Measurements from ENCODE around the gene TMEM214. TPM values are rescaled to one million over a fixed set of nuclear protein-coding genes. Genes with fewer than 3 reads are reported as not detected.

The TMEM214 gene
- total and polyA plus RNA-seq, 2 of the 8 experiments (the other 6 are each of a cell fraction or from before 2014, with no cell fraction given), result 49.7 to 71.0 TPM

- Histone ChIP-seq H3K36me3 (ENCODE audit: control insufficient read depth in 2 of 4, insufficient read depth in 4 of 4, low read length in 3 of 4) (peaks cover 0 to 3% (median 0%) of the 10 kb centered on the region in 4 experiments; a peak in 1 of 8 replicates), H3K4me2 (ENCODE audit: insufficient read depth in 1 of 2, low read depth in 2 of 2, low read length in 2 of 2) (no peak overlapping the region), H2AK5ac (ENCODE audit: low read depth, low read length) (no peak overlapping the region), H2BK15ac (ENCODE audit: low read length) (no peak overlapping the region), H3K27me3 (replicated peaks in 1 of 4; ENCODE audit: control insufficient read depth in 3 of 4, extremely low read depth in 1 of 4, insufficient read depth in 3 of 4, low read length in 3 of 4) (no peaks in the 10 kb centered on the region; a peak in 1 of 7 replicates), H3K56ac (replicated peaks; ENCODE audit: insufficient read length, low read depth, low read length) (no peak overlapping the region), H3K23ac (ENCODE audit: insufficient read length) (no peak overlapping the region), H4K5ac (ENCODE audit: insufficient read length, low read depth, low read length) (no peak overlapping the region), H4K8ac (ENCODE audit: extremely low read depth, insufficient read depth, low read length) (no peak overlapping the region; the same call in 1 of the 2 replicates), H3K27ac (ENCODE audit: low read depth, low read length) (no peak overlapping the region), H3K4me3 (ENCODE audit: extremely low read depth in 1 of 4, insufficient read depth in 2 of 4, low read depth in 3 of 4, low read length in 4 of 4) (no peak overlapping the region), H3K79me1 (ENCODE audit: low read depth, low read length) (peaks cover 2% of the 10 kb centered on the region; the same call in 1 of the 2 replicates), H3K4ac (replicated peaks; ENCODE audit: insufficient read length, low read depth, low read length) (no peak overlapping the region), H3K4me1 (replicated peaks in 1 of 4; ENCODE audit: control insufficient read depth in 3 of 4, insufficient read depth in 4 of 4, low read length in 3 of 4) (peaks cover 0 to 4% (median under 1%) of the 10 kb centered on the region in 4 experiments; a peak in 1 of 7 replicates), H2BK12ac (ENCODE audit: low read depth, low read length) (no peak overlapping the region), H3K23me2 (ENCODE audit: low read depth, low read length) (no peaks in the 10 kb centered on the region), H2BK20ac (ENCODE audit: low read length) (no peak overlapping the region), H2BK5ac (ENCODE audit: low read depth, low read length) (no peak overlapping the region; the same call in 1 of the 2 replicates), H3K18ac (ENCODE audit: extremely low read depth, low read length) (no peak overlapping the region), H3K9ac (replicated peaks in 1 of 4; ENCODE audit: extremely low read depth in 1 of 4, low read depth in 3 of 4, low read length in 3 of 4) (no peak overlapping the region), H3K9me3 (ENCODE audit: insufficient read depth in 2 of 2, low read depth in 1 of 2, low read length in 1 of 2) (no peaks in the 10 kb centered on the region), H2BK120ac (replicated peaks; ENCODE audit: low read depth, low read length) (no peak overlapping the region), H3K79me2 (ENCODE audit: control insufficient read depth in 1 of 2, insufficient read depth in 2 of 2, low read length in 2 of 2) (no peaks in the 10 kb centered on the region), H4K20me1 (replicated peaks in 1 of 2; ENCODE audit: control insufficient read depth in 1 of 2, insufficient read depth in 2 of 2, low read length in 2 of 2) (peaks cover 0 to 11% of the 10 kb centered on the region in 2 experiments), H3K14ac (ENCODE audit: insufficient read length) (no peak overlapping the region), H2AFZ (ENCODE audit: low read length) (no peak overlapping the region), H4K91ac (replicated peaks; ENCODE audit: insufficient read length, low read length) (no peak overlapping the region)
- FAIRE-seq, result no peak
- ChIA-PET POLR2A (ENCODE audit: partially characterized antibody) (interaction anchor here (0.7 to 1.0 kb wide), 4 partner anchors 10 to 188 kb away, joined by 3 read pairs; partner anchors contain the start of genes ATRAID and SLC5A6), CTCF (ENCODE audit: partially characterized antibody) (interaction anchor here (0.6 to 6.1 kb wide), 27 partner anchors 8 to 585 kb away, joined by 3 to 122 read pairs (median 8); partner anchors contain the start of genes AGBL5, DPYSL5, MAPRE3 and TMEM214)
- DNase-seq (ENCODE audit: low read depth in 1 of 2, low spot score in 2 of 2), result no peak
- 95% methylated on average over 6 of the region's 7 CpGs; no CpG with 5 or more reads in 1 of the 2 experiments for WGBS, 2 experiments (ENCODE audit: extremely low coverage in 1 of 2, insufficient coverage in 1 of 2, insufficient read length in 1 of 2, insufficient replicate concordance in 2 of 2, low coverage in 1 of 2, low lambda C conversion rate in 2 of 2, missing lambda C conversion rate in 1 of 2)
- TF ChIP-seq EP300 (IDR thresholded peaks at IDR 0.05; ENCODE audit: borderline replicate concordance in 1 of 2, low read depth in 2 of 2, low read length in 2 of 2), result no peak
- TF ChIP-seq RNF2 (IDR thresholded peaks at IDR 0.05; ENCODE audit: borderline replicate concordance, low read depth, low read length, missing control alignments, poor library complexity, severe bottlenecking), result no peak
- TF ChIP-seq CREB1 (IDR thresholded peaks at IDR 0.05), result no peak
- no peak for TF ChIP-seq EZH2 (IDR thresholded peaks at IDR 0.05; ENCODE audit: low read depth, low read length, severe bottlenecking)
- TF ChIP-seq HDAC6 (IDR thresholded peaks at IDR 0.05; ENCODE audit: low read depth, low read length), result no peak
- TF ChIP-seq SRF (IDR thresholded peaks at IDR 0.05; ENCODE audit: low read depth, low read length), result no peak
- TF ChIP-seq RBBP5 (IDR thresholded peaks at IDR 0.05; ENCODE audit: borderline replicate concordance, low read depth, low read length), result no peak
- TF ChIP-seq YY1 (IDR thresholded peaks at IDR 0.05; ENCODE audit: low read depth, low read length), result no peak
- no peak for TF ChIP-seq CBX8 (IDR thresholded peaks at IDR 0.05; ENCODE audit: borderline replicate concordance, low read depth, low read length)
- no peak for TF ChIP-seq RAD21 (IDR thresholded peaks at IDR 0.05 in 1 of 2, conservative IDR thresholded peaks at IDR 0.05 in 1 of 2; ENCODE audit: low read depth in 2 of 2, low read length in 2 of 2)
- TF ChIP-seq JUND (IDR thresholded peaks at IDR 0.05; ENCODE audit: low read length), result no peak
- TF ChIP-seq POLR2AphosphoS5 (IDR thresholded peaks at IDR 0.05; ENCODE audit: low read depth, low read length), result no peak
- no peak for TF ChIP-seq CTBP2 (IDR thresholded peaks at IDR 0.05; ENCODE audit: borderline replicate concordance, insufficient read depth, insufficient read length, low read length)
Measured at GRCh38 chr2:27023740-27024139, 9.0 kb upstream of the TMEM214 start.

Measured in H1 (cell line).